ENCODE data around the gene ACTR8. TPM values are rescaled to one million over a fixed set of nuclear protein-coding genes. Genes with fewer than 3 reads are reported as not detected.

The ACTR8 gene
- total RNA-seq, 1 experiment from 2014 or later: 21.1 TPM

DNA sequence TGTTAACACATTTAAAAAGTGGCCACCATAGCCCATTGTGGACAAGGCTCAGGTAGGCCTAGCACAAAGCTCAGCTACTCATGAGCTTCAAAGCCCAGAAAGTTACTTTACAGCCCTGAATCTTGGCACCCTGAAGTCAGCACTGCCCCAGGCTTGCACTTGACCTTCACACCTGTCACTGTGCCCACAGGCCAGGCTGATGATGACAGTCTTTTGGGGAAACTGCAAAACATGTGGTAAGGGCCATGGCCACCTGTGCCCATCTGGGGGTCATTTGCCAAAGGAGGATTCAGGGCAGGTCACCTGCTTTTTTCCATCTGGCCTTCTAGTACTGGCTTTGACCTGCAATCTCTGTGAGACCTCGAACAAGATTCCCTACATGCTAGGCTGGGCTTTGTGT is 46.7 kb downstream of the ACTR8 start:
- no peak for TF ChIP-seq CTCF (conservative IDR thresholded peaks at IDR 0.05; ENCODE audit: low read depth, low read length)
- TF ChIP-seq EZH2 (IDR thresholded peaks at IDR 0.05; ENCODE audit: borderline replicate concordance, low read depth, low read length, poor library complexity, severe bottlenecking): no peak
- ChIA-PET POLR2A (ENCODE audit: low non-redundant PET) (no interaction called here), CTCF (no interaction called here)
- no peaks in the 10 kb centered on the region for H3K4me1 ChIP-seq (ENCODE audit: insufficient read depth, low read length, poor library complexity, severe bottlenecking)
- H3K27me3 ChIP-seq (replicated peaks; ENCODE audit: insufficient read depth, low read depth, low read length, poor library complexity): no peaks in the 10 kb centered on the region
- no peak overlapping the region for H3K27ac ChIP-seq (ENCODE audit: low read depth, low read length, poor library complexity, severe bottlenecking)
- intact Hi-C loops (cut with micrococcal nuclease; ENCODE audit: unreplicated experiment): no loop called here
- H3K9me3 ChIP-seq (ENCODE audit: low read depth, low read length, poor library complexity, severe bottlenecking): no peaks in the 10 kb centered on the region
- H3K36me3 ChIP-seq (ENCODE audit: insufficient read depth, low read length, poor library complexity, severe bottlenecking): no peaks in the 10 kb centered on the region
- H3K4me3 ChIP-seq (ENCODE audit: low read depth, low read length, poor library complexity, severe bottlenecking): no peak overlapping the region
- no TSS peak for BruUV-seq (replicated peaks)
- no peak for DNase-seq (ENCODE audit: low spot score)

DNA sequence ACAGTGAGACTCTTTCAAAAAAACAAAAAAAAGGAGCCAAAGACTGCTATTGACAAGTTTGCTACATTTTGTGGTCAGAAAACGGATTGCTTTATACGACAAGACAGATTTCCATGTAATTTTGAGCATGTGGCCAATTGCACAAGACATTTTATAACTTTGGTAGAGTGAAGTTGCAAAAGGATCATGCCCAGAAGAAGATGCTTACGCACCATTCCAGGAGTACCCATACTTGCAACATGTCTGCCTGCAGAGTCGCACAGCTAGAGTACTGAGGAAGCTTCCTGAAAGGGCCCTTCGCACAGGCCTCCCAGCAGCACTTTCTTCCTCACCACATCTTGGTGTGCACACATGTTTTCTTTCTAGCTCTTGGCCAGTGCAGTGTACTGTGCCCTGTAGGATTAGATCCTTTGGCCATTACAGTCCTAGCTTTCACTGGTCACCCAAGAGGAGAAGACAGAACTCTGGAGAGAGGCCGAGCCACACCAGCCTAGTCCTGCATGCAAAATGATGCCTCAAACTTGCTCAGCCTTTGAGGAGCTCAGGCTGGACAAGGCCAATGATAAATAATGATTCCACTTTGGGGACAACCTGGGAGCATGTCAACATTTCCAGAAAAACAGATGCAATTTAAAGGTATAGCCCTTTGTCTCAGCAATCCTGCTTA is 47.4 kb downstream of the ACTR8 start:
- no peaks in the 10 kb centered on the region for H3K36me3 ChIP-seq (ENCODE audit: insufficient read depth, low read length, poor library complexity, severe bottlenecking)
- intact Hi-C loops (cut with micrococcal nuclease; ENCODE audit: unreplicated experiment): no loop called here
- no peak overlapping the region for H3K27ac ChIP-seq (ENCODE audit: low read depth, low read length, poor library complexity, severe bottlenecking)
- ChIA-PET POLR2A (ENCODE audit: low non-redundant PET) (no interaction called here), CTCF (no interaction called here)
- no peaks in the 10 kb centered on the region for H3K27me3 ChIP-seq (replicated peaks; ENCODE audit: insufficient read depth, low read depth, low read length, poor library complexity)
- no peaks in the 10 kb centered on the region for H3K4me1 ChIP-seq (ENCODE audit: insufficient read depth, low read length, poor library complexity, severe bottlenecking)
- BruUV-seq (replicated peaks): no TSS peak
- no peak overlapping the region for H3K4me3 ChIP-seq (ENCODE audit: low read depth, low read length, poor library complexity, severe bottlenecking)
- DNase-seq (ENCODE audit: low spot score): no peak
- no peaks in the 10 kb centered on the region for H3K9me3 ChIP-seq (ENCODE audit: low read depth, low read length, poor library complexity, severe bottlenecking)
- no peak for TF ChIP-seq CTCF (conservative IDR thresholded peaks at IDR 0.05; ENCODE audit: low read depth, low read length)
- no peak for TF ChIP-seq EZH2 (IDR thresholded peaks at IDR 0.05; ENCODE audit: borderline replicate concordance, low read depth, low read length, poor library complexity, severe bottlenecking)

DNA sequence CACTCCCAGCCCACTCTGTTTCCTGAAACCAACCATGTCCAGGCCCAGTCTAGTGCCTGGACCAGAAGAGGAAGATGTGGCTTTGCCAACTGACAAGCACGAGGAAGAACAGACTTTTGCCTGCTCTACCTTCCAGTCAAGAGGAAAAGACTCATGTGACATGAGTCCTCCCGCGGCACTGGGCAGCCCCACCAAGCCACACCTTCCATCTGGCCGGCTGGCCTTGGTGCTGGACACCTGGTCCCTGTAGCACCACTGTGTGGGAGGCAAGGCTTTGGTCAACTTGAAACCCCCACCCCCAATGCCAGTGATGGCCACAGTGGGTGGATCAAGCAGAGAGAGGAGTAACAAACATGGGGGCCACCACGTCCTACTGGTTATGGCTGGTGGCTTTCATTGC is 48.3 kb downstream of the ACTR8 start:
- ChIA-PET POLR2A (ENCODE audit: low non-redundant PET) (no interaction called here), CTCF (no interaction called here)
- Histone ChIP-seq H3K36me3 (ENCODE audit: insufficient read depth, low read length, poor library complexity, severe bottlenecking) (no peaks in the 10 kb centered on the region), H3K9me3 (ENCODE audit: low read depth, low read length, poor library complexity, severe bottlenecking) (no peaks in the 10 kb centered on the region), H3K27ac (ENCODE audit: low read depth, low read length, poor library complexity, severe bottlenecking) (no peak overlapping the region), H3K4me3 (ENCODE audit: low read depth, low read length, poor library complexity, severe bottlenecking) (no peak overlapping the region), H3K27me3 (replicated peaks; ENCODE audit: insufficient read depth, low read depth, low read length, poor library complexity) (no peaks in the 10 kb centered on the region), H3K4me1 (ENCODE audit: insufficient read depth, low read length, poor library complexity, severe bottlenecking) (no peaks in the 10 kb centered on the region)
- intact Hi-C loops (cut with micrococcal nuclease; ENCODE audit: unreplicated experiment): no loop called here
- no peak for DNase-seq (ENCODE audit: low spot score)
- TF ChIP-seq CTCF (conservative IDR thresholded peaks at IDR 0.05; ENCODE audit: low read depth, low read length): no peak
- no peak for TF ChIP-seq EZH2 (IDR thresholded peaks at IDR 0.05; ENCODE audit: borderline replicate concordance, low read depth, low read length, poor library complexity, severe bottlenecking)
- BruUV-seq (replicated peaks): no TSS peak

Measured in A673 (cell line).